ENCODE measurements around the gene PAOX.
A peak's percentile ranks its signal among the peaks of the same experiment; 100 is the strongest.

Gene PAOX

GRCh38 chr10:133388236-133388972, 9.3 kb downstream of the PAOX start:
- DNase-seq = no peak

- no peak for DNase-seq
Observed at GRCh38 chr10:133388973-133389818, 10.1 kb downstream of the PAOX start.

- no peak for DNase-seq
Observed at GRCh38 chr10:133390597-133391248, 11.7 kb downstream of the PAOX start.

GRCh38 chr10:133391249-133391635, 12.2 kb downstream of the PAOX start:
- DNase-seq = no peak

- no peak for DNase-seq
Observed at GRCh38 chr10:133391761-133392518, 12.9 kb downstream of the PAOX start.

GRCh38 chr10:133393401-133394063, 14.5 kb downstream of the PAOX start:
- DNase-seq = no peak

GRCh38 chr10:133394064-133394663, 15.1 kb downstream of the PAOX start, which contains the start of gene MTG1:
MTG1 (plus strand) TSS chr10:133394157; CDS start chr10:133394221, 64 bp downstream.
- peak; percentile 51 to 82 for DNase-seq

- no peak for DNase-seq
Observed at GRCh38 chr10:133394801-133395221, 15.7 kb downstream of the PAOX start.

GRCh38 chr10:133396035-133396624, 17.1 kb downstream of the PAOX start:
- no peak for DNase-seq

- DNase-seq = no peak
Observed at GRCh38 chr10:133397938-133398337, 18.9 kb downstream of the PAOX start.

- no peak for DNase-seq
Observed at GRCh38 chr10:133399123-133399601, 20.1 kb downstream of the PAOX start.

- peak in 1 of 2 donors; percentile 10 for DNase-seq
Observed at GRCh38 chr10:133400624-133401424, 21.8 kb downstream of the PAOX start.

GRCh38 chr10:133401500-133401899, 22.4 kb downstream of the PAOX start:
- no peak for DNase-seq

- DNase-seq = no peak
Observed at GRCh38 chr10:133401981-133402725, 23.1 kb downstream of the PAOX start.

GRCh38 chr10:133403359-133403758, 24.3 kb downstream of the PAOX start:
- DNase-seq = no peak

- no peak for DNase-seq
Observed at GRCh38 chr10:133403784-133404183, 24.7 kb downstream of the PAOX start.

GRCh38 chr10:133405272-133405671, 26.2 kb downstream of the PAOX start:
- no peak for DNase-seq

GRCh38 chr10:133405844-133406527, 26.9 kb downstream of the PAOX start:
- DNase-seq = no peak

Measured in bone marrow (tissue), 2 donors.